Coronary artery (tissue), 2 donors: ENCODE results near the gene CFTR.

Experiments
- DNase-seq: peaks from one replicate; pipeline ENCODE4 v3.0.0-alpha.2; 2017; ENCODE audit warnings: low spot score
- H3K27ac ChIP-seq, 2 donors: fragments of 200-600 bp; sonication (generic); one replicate each; pipeline ENCODE4 v1.5.1; 2016 to 2019
- H3K4me3 ChIP-seq: fragments of 200-600 bp; sonication (generic); 2 replicates; pipeline ENCODE4 v1.5.1; 2016; ENCODE audit warnings: mild to moderate bottlenecking, moderate library complexity
- TF ChIP-seq, protein P1 (sequence below): fragments of 200-600 bp; sonication (generic); IDR thresholded peaks from one replicate; pipeline ENCODE4 v1.5.1; 2019; ENCODE audit warnings: antibody characterized with exemption

Gene CFTR

DNA sequence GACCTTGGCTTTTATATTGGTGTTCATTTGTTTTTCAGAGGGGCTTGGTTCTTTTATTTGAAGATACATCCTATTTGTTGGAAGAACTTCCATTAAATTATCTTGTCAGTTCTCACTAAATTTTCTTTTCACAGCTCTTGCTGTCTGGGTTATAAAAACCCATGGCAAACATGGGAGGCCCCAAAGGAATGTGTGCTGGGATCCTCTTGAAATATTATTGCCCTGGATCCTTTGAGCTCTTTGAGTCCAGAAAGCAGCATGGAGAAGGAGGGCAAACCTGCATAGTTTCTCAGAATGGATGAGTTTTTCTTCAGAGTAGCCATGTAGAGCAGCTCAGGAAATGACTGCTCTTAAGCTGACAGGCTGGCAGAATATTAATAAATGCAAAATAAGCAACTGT is 206.0 kb downstream of the CFTR start:
- TF ChIP-seq, protein P1, sequence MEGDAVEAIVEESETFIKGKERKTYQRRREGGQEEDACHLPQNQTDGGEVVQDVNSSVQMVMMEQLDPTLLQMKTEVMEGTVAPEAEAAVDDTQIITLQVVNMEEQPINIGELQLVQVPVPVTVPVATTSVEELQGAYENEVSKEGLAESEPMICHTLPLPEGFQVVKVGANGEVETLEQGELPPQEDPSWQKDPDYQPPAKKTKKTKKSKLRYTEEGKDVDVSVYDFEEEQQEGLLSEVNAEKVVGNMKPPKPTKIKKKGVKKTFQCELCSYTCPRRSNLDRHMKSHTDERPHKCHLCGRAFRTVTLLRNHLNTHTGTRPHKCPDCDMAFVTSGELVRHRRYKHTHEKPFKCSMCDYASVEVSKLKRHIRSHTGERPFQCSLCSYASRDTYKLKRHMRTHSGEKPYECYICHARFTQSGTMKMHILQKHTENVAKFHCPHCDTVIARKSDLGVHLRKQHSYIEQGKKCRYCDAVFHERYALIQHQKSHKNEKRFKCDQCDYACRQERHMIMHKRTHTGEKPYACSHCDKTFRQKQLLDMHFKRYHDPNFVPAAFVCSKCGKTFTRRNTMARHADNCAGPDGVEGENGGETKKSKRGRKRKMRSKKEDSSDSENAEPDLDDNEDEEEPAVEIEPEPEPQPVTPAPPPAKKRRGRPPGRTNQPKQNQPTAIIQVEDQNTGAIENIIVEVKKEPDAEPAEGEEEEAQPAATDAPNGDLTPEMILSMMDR: no peak
- no peak overlapping the region for H3K27ac ChIP-seq
- no peak overlapping the region for H3K4me3 ChIP-seq
- no peak for DNase-seq

DNA sequence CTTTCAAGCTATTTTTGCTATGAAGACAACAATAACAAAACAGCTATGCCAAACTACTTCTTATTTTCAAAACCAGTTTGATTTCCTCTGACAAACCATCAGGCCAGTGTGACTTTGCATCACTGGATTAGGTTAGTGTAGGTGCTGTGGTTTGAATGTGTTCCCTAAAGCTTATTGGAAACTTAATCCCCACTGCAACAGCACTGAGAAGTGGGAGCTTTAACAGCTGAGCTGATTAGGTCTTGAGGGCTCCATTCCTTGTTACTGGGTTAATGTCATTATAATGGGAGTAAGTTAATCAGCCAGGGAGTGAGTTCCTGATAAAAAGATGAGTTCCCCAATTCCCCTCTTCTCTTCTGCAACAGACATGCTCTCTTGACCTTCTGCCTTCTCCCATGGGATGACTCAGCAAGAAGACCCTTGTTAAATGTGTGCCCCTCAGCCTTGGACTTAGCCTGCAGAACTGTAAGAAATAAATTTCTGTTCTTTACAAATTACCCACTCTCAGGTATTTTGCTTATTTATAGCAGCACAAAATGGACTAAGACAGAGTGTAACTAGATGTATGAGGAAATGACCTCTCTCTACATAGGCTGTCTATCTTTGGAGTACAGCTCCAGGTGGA is 206.6 kb downstream of the CFTR start:
- no peak for DNase-seq
- TF ChIP-seq, protein P1: no peak
- Histone ChIP-seq H3K4me3 (no peak overlapping the region), H3K27ac (no peak overlapping the region)

DNA sequence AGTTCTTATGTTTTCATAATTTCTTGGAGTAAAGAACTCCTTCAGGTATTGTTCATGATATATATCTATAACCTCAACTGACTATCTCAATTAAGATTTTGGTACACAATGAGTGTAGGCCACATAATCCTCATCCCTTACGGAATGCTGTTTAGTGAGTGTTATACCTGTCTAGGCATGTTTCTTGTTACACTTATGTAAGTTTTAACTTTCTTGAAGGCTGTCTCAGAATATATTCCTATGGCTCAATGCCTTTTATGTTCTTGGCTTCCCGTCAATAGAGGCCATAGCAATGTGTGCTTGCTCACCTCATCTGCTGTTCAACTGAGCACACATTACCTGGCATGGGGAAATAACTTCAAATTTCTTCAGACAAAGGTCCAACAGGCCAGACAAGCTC is 208.3 kb downstream of the CFTR start:
- H3K27ac ChIP-seq: no peak overlapping the region
- TF ChIP-seq, protein P1: no peak
- no peak for DNase-seq
- no peak overlapping the region for H3K4me3 ChIP-seq

DNA sequence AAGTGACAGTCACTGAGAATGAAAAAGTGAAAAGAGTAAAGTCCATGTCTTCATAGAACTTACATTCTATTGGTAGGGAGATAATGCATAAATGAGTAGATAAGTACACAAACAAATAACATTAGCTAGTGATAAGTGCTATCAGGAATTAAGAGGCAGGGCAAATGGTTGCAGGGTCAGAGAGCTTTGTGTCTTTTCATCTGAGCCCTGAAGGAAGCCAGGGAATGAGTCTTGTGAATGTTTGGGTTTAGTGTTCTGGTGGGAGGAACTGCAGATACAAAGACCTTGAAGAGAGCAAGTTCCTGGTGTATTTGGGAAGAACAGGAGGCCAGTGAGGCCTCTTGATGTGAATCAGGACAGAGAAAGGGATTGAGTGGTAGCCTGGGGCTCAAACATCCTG is 209.6 kb downstream of the CFTR start:
- no peak for DNase-seq
- H3K4me3 ChIP-seq: no peak overlapping the region
- no peak overlapping the region for H3K27ac ChIP-seq
- TF ChIP-seq, protein P1: no peak

DNA sequence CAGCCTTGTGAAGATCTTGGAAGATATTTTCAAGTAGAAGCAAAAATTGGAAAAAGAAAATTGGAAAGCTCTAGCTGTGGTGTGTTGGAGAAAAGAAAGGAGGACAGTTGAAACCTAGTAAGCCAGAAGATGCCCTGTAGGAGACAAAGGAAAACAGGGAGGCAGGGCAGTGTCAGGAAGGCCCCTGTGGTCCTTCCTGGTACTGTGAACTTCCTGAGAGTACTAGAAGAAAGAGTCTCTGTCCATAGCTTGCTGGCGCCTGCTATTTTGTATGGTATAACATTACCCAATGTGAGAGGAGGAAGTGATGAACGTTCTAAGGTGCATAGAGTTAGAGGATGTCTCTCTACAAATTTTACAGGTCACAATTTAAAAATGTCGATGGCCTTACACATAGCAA is 210.3 kb downstream of the CFTR start:
- DNase-seq: no peak
- Histone ChIP-seq H3K4me3 (no peak overlapping the region), H3K27ac (no peak overlapping the region)
- TF ChIP-seq, protein P1: no peak

DNA sequence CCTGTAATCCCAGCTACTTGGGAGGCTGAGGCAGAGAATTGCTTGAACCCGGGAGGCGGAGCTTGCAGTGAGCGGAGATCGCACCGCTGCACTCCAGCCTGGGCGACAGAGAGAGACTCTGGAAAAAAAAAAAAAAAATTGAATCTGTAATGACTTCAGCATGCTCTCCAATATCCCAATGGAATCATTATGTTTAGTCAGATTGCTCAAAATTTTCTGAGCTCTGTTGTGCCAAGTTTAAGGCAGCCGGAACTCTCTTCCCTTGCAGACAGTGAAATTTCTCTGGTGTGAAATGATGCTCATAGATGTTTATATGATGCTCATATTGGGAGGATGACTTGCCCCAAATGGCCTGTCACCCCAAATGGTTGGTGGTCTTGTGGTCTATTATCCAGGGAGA is 212.5 kb downstream of the CFTR start:
- no peak for DNase-seq
- H3K4me3 ChIP-seq: no peak overlapping the region
- TF ChIP-seq, protein P1: no peak
- no peak overlapping the region for H3K27ac ChIP-seq

DNA sequence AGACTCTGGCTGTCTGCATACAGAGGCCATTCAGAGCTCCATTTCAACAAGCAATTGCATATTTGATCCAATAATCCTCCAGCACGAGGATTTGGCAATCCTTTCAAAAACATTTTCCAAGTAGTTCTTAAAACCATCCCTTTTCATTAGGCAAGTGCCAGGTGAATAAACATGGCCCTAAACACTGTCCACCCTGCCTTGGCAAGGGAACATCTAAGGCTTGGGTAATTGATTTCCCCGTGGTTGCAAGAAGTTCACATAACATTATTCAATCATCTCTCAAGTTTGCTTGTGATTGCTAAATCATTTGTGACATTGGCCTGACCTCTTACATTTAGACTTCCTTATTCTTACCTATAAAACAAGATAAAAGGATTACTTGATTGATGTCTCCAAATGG is 218.2 kb downstream of the CFTR start:
- TF ChIP-seq, protein P1: no peak
- no peak for DNase-seq
- Histone ChIP-seq H3K27ac (no peak overlapping the region), H3K4me3 (no peak overlapping the region)
